ENCODE measurements around the gene PADI2. TPM values are rescaled to one million over a fixed set of nuclear protein-coding genes. Genes with fewer than 3 reads are reported as not detected.

PADI2 gene
- total RNA-seq, 1 experiment from 2014 or later, result 14.0 TPM

DNA sequence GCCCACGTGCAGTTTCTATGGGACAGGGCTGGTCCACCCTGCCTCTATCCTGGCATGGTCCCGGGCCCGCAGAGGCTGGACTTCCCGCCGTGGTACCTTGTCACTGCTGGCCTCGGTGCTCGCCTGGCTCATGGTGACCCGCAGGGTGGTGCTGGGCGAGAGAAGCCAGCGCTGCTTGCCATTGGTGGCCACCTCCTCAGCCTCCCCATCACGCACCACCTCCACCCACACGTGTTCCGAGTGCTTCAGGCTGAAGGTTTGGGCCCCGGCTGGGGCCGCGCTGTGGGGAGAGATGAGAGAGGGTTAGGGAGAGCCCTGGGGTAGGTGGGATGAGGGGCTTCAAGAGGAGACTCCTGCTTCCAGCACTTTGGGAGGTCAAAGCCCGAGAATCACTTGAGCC, 14.5 kb downstream of the PADI2 start:
- no TSS peak for BruUV-seq (replicated peaks)
- Histone ChIP-seq H3K27ac (no peak overlapping the region), H3K27me3 (ENCODE audit: insufficient read depth, low read depth) (no peaks in the 10 kb centered on the region), H3K4me3 (no peak overlapping the region), H3K79me2 (ENCODE audit: low read depth) (no peaks in the 10 kb centered on the region), H2AFZ (no peak overlapping the region), H3K4me1 (replicated peaks; ENCODE audit: insufficient read depth) (no peaks in the 10 kb centered on the region), H3K9me2 (ENCODE audit: insufficient read depth) (no peaks in the 10 kb centered on the region), H3K4me2 (no peak overlapping the region), H4K20me1 (ENCODE audit: insufficient read depth) (no peaks in the 10 kb centered on the region), H3K36me3 (ENCODE audit: low read depth) (no peaks in the 10 kb centered on the region), H3K9me3 (ENCODE audit: insufficient read depth, low read depth) (no peaks in the 10 kb centered on the region), H3F3A (ENCODE audit: insufficient read depth, low read depth) (no peaks in the 10 kb centered on the region)
- intact Hi-C loops (cut with micrococcal nuclease; ENCODE audit: unreplicated experiment), result no loop called here
- ChIA-PET CTCF (interaction anchor here (0.6 kb wide), 1 partner anchor 17 kb away, joined by 6 read pairs; no protein-coding TSS in a partner anchor), POLR2A (ENCODE audit: unreplicated experiment) (no interaction called here)
- no peak for TF ChIP-seq EZH2 (IDR thresholded peaks at IDR 0.05; ENCODE audit: low read depth)
- TF ChIP-seq, protein P1, sequence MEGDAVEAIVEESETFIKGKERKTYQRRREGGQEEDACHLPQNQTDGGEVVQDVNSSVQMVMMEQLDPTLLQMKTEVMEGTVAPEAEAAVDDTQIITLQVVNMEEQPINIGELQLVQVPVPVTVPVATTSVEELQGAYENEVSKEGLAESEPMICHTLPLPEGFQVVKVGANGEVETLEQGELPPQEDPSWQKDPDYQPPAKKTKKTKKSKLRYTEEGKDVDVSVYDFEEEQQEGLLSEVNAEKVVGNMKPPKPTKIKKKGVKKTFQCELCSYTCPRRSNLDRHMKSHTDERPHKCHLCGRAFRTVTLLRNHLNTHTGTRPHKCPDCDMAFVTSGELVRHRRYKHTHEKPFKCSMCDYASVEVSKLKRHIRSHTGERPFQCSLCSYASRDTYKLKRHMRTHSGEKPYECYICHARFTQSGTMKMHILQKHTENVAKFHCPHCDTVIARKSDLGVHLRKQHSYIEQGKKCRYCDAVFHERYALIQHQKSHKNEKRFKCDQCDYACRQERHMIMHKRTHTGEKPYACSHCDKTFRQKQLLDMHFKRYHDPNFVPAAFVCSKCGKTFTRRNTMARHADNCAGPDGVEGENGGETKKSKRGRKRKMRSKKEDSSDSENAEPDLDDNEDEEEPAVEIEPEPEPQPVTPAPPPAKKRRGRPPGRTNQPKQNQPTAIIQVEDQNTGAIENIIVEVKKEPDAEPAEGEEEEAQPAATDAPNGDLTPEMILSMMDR (conservative IDR thresholded peaks at IDR 0.05), result no peak
- no peak for DNase-seq

DNA sequence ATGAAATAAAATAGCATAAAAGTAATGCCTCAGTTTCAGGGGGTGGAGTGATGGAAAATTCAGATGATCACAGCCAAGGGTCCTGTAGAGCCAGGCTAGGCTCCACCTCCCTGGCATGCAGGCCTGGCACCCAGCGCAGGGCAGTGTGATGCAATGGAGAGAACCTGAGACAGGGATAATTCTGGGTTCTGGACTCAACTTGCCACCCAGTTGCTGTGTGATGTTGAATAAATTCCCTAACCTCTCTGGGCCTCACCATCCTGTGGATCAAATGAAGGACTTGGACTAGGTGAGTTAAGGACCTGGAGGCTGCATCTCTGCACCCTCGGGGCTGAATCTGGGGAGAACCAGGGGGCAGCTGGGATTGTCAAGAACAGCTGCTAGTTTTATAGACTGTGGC, 17.0 kb downstream of the PADI2 start:
- Histone ChIP-seq H3K36me3 (ENCODE audit: low read depth) (no peaks in the 10 kb centered on the region), H3F3A (ENCODE audit: insufficient read depth, low read depth) (peaks cover 4% of the 10 kb centered on the region; the same call in 1 of the 2 replicates), H3K9me2 (ENCODE audit: insufficient read depth) (no peaks in the 10 kb centered on the region), H3K4me1 (replicated peaks; ENCODE audit: insufficient read depth) (peaks cover 5% of the 10 kb centered on the region; the same call in 1 of the 2 replicates), H3K79me2 (ENCODE audit: low read depth) (no peaks in the 10 kb centered on the region), H3K9me3 (ENCODE audit: insufficient read depth, low read depth) (no peaks in the 10 kb centered on the region), H3K4me3 (no peak overlapping the region), H3K27ac (no peak overlapping the region), H2AFZ (no peak overlapping the region), H3K27me3 (ENCODE audit: insufficient read depth, low read depth) (no peaks in the 10 kb centered on the region), H4K20me1 (ENCODE audit: insufficient read depth) (no peaks in the 10 kb centered on the region), H3K4me2 (no peak overlapping the region)
- BruUV-seq (replicated peaks), result no TSS peak
- intact Hi-C loops (cut with micrococcal nuclease; ENCODE audit: unreplicated experiment), result no loop called here
- ChIA-PET POLR2A (ENCODE audit: unreplicated experiment) (no interaction called here), CTCF (no interaction called here)
- DNase-seq, result no peak
- TF ChIP-seq, protein P1 (conservative IDR thresholded peaks at IDR 0.05), result no peak
- no peak for TF ChIP-seq EZH2 (IDR thresholded peaks at IDR 0.05; ENCODE audit: low read depth)

DNA sequence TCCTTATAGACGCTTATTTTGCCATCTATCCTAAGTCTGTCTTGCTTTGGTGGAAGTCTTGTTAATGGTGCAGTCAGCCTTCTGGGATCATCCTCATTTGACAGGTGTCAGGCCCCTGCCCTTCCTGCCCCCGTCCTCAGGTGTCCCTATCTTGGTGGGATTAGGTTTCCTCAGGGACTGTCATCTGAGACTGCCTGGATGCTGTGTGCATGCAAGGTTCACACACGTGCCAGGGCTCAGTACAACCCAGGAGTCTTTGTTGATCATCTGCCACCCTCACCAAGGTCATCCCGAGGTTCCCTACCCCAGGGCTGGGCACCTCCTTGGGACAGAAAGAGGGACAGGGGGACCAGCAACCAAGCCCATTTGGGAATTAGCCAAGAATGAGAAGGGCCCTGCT, 18.0 kb downstream of the PADI2 start:
- Histone ChIP-seq H3K9me3 (ENCODE audit: insufficient read depth, low read depth) (no peaks in the 10 kb centered on the region), H3K4me1 (replicated peaks; ENCODE audit: insufficient read depth) (peaks cover 5% of the 10 kb centered on the region; the same call in 1 of the 2 replicates), H2AFZ (no peak overlapping the region), H3K9me2 (ENCODE audit: insufficient read depth) (no peaks in the 10 kb centered on the region), H3K36me3 (ENCODE audit: low read depth) (no peaks in the 10 kb centered on the region), H3K4me3 (no peak overlapping the region), H3K79me2 (ENCODE audit: low read depth) (no peaks in the 10 kb centered on the region), H3F3A (ENCODE audit: insufficient read depth, low read depth) (peaks cover 4% of the 10 kb centered on the region; the same call in 1 of the 2 replicates), H4K20me1 (ENCODE audit: insufficient read depth) (no peaks in the 10 kb centered on the region), H3K27ac (no peak overlapping the region), H3K4me2 (no peak overlapping the region), H3K27me3 (ENCODE audit: insufficient read depth, low read depth) (no peaks in the 10 kb centered on the region)
- no peak for DNase-seq
- intact Hi-C loops (cut with micrococcal nuclease; ENCODE audit: unreplicated experiment), result no loop called here
- ChIA-PET CTCF (no interaction called here), POLR2A (ENCODE audit: unreplicated experiment) (no interaction called here)
- BruUV-seq (replicated peaks), result no TSS peak
- TF ChIP-seq, protein P1 (conservative IDR thresholded peaks at IDR 0.05), result no peak
- TF ChIP-seq EZH2 (IDR thresholded peaks at IDR 0.05; ENCODE audit: low read depth), result no peak

All from PC-9 (cell line).